Measurements from ENCODE around the gene PLCH1. TPM values are rescaled to one million over a fixed set of nuclear protein-coding genes. Genes with fewer than 3 reads are reported as not detected.

The PLCH1 gene, protein sequence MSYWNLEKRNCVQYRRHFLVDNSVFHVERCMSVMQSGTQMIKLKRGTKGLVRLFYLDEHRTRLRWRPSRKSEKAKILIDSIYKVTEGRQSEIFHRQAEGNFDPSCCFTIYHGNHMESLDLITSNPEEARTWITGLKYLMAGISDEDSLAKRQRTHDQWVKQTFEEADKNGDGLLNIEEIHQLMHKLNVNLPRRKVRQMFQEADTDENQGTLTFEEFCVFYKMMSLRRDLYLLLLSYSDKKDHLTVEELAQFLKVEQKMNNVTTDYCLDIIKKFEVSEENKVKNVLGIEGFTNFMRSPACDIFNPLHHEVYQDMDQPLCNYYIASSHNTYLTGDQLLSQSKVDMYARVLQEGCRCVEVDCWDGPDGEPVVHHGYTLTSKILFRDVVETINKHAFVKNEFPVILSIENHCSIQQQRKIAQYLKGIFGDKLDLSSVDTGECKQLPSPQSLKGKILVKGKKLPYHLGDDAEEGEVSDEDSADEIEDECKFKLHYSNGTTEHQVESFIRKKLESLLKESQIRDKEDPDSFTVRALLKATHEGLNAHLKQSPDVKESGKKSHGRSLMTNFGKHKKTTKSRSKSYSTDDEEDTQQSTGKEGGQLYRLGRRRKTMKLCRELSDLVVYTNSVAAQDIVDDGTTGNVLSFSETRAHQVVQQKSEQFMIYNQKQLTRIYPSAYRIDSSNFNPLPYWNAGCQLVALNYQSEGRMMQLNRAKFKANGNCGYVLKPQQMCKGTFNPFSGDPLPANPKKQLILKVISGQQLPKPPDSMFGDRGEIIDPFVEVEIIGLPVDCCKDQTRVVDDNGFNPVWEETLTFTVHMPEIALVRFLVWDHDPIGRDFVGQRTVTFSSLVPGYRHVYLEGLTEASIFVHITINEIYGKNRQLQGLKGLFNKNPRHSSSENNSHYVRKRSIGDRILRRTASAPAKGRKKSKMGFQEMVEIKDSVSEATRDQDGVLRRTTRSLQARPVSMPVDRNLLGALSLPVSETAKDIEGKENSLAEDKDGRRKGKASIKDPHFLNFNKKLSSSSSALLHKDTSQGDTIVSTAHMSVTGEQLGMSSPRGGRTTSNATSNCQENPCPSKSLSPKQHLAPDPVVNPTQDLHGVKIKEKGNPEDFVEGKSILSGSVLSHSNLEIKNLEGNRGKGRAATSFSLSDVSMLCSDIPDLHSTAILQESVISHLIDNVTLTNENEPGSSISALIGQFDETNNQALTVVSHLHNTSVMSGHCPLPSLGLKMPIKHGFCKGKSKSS (N-terminal part only)
- 12.8 and 14.8 TPM in 2 replicates for total RNA-seq (2014; rRNA removed; shearing (Covaris generic))

GRCh38 chr3:155744626-155745324 lies at the start of gene PLCH1:
PLCH1 (minus strand) TSS chr3:155745071; CDS start chr3:155704224, 40,847 bp downstream.
- DNase-seq (ENCODE audit: low spot score): peak; percentile 65
- in situ Hi-C loops (cut with HindIII; ENCODE audit: low sequenced_read_pairs): no loop called here

GRCh38 chr3:155792532-155792931 lies 47.7 kb upstream of the PLCH1 start:
- in situ Hi-C loops (cut with HindIII; ENCODE audit: low sequenced_read_pairs): no loop called here
- no peak for DNase-seq (ENCODE audit: low spot score)

DNA sequence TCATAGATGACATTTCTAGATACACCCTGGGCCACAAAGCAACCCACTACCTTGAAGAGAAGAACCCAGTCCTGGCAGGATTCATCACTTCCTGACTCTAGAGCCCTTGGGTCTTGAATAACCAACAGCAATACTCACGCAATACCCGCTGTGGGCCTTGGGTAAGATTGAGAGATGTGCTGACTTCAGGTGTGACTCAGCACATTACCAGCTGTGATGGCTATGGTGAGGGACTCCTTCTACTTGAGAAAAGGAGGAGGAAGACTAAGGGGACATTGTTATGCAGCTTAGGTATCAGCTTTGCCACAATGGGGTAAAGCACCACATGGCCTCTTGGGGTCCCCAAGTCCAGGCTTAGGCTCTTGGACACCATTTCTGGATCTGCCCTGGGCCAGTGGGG lies 46.3 kb upstream of the PLCH1 start:
- DNase-seq (ENCODE audit: low spot score): no peak
- in situ Hi-C loops (cut with HindIII; ENCODE audit: low sequenced_read_pairs): no loop called here

DNA sequence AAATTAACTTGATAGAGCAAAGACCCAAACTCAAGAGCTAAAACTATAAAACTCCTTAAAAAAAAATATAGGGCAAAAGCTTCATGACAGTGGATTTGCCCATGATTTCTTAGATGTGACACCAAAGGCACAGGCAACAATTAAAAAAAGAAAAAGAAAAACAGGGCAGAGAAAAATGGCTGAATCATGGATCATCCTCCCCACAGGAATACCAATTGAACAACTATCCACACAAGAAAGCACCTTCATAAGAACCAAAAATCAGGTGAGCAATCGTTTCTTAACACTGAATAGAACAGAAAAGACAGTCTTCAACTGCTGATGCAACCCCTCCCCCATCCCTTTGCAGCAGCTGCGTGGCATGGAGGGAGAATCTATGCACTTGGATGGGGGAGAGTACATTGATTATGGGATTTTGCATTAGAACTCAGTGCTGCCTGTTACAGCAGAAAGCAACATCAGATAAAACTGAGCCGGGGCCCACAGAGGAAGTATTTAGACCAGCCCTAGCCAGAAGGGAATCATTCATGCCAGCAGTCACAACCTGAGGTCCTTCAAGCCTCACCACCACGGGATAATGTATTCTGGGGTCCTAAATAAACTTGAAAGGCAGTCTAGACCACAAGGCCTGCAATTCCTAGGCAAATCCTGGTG lies 45.5 kb upstream of the PLCH1 start:
- in situ Hi-C loops (cut with HindIII; ENCODE audit: low sequenced_read_pairs): no loop called here
- no peak for DNase-seq (ENCODE audit: low spot score)

GRCh38 chr3:155785662-155786295 lies 40.9 kb upstream of the PLCH1 start:
- in situ Hi-C loops (cut with HindIII; ENCODE audit: low sequenced_read_pairs): no loop called here
- DNase-seq (ENCODE audit: low spot score): no peak

- DNase-seq (ENCODE audit: low spot score): no peak
- in situ Hi-C loops (cut with HindIII; ENCODE audit: low sequenced_read_pairs): no loop called here
These were observed 37.6 kb upstream of the PLCH1 start for GRCh38 chr3:155782390-155782953.

DNA sequence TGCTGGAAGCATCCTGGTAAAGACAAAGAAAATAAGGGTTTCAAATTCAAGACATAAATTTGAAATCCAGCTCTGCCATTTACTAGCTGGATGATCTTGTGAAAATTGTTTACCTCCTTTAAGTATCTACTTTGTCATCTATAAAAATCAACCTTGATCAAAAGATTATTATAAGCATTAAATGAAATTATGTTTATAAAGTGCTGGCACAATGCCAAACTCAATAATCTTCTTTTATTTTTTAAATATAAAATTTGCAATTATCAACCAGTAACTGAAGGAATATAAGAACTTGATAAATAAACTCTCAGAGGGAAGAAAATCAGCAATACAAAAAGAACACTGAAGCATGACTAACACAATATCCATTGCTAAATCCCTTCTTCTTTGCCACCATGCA lies 35.4 kb upstream of the PLCH1 start:
- no peak for DNase-seq (ENCODE audit: low spot score)
- in situ Hi-C loops (cut with HindIII; ENCODE audit: low sequenced_read_pairs): no loop called here

GRCh38 chr3:155778462-155778861 lies 33.6 kb upstream of the PLCH1 start:
- in situ Hi-C loops (cut with HindIII; ENCODE audit: low sequenced_read_pairs): no loop called here
- no peak for DNase-seq (ENCODE audit: low spot score)

DNA sequence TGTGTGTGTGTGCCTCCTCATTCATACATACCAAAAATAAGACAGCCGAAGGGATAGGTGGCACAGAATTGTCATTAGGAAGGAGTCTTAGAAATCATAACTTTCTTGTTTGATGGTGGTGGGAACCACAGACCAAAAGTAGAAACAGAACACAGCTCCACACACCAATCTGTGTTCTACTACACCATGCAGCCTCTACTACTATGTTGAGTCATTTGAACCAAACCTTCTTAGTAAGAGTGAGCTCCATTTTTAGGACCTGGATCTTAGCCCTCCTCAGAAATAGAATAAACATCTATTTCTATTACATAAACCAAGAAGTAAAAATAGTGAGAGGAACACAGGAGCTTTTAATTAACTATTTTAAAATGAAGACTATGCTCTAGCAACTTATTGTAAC lies 27.9 kb upstream of the PLCH1 start:
- in situ Hi-C loops (cut with HindIII; ENCODE audit: low sequenced_read_pairs): no loop called here
- DNase-seq (ENCODE audit: low spot score): no peak

DNA sequence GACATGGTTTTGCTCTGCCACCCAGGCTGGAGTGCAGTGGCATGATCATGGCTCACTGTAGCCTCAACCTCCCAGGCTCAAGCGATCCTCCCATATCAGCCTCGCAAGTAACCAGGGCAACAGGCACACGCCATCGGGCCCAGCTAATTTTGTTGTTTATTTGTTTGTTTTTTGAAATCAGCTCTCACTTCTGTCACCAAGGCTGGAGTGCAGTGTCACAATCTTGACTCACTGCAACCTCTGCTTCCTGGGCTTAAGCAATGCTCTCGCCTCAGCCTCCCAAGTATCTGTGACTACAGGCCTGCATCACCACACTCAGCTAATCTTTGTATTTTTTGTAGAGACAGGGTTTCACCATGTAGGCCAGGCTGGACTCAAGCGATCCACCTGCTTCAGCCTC lies 26.3 kb upstream of the PLCH1 start:
- no peak for DNase-seq (ENCODE audit: low spot score)
- in situ Hi-C loops (cut with HindIII; ENCODE audit: low sequenced_read_pairs): no loop called here

- in situ Hi-C loops (cut with HindIII; ENCODE audit: low sequenced_read_pairs): no loop called here
- no peak for DNase-seq (ENCODE audit: low spot score)
These were observed 21.3 kb upstream of the PLCH1 start for GRCh38 chr3:155766206-155766605.

DNA sequence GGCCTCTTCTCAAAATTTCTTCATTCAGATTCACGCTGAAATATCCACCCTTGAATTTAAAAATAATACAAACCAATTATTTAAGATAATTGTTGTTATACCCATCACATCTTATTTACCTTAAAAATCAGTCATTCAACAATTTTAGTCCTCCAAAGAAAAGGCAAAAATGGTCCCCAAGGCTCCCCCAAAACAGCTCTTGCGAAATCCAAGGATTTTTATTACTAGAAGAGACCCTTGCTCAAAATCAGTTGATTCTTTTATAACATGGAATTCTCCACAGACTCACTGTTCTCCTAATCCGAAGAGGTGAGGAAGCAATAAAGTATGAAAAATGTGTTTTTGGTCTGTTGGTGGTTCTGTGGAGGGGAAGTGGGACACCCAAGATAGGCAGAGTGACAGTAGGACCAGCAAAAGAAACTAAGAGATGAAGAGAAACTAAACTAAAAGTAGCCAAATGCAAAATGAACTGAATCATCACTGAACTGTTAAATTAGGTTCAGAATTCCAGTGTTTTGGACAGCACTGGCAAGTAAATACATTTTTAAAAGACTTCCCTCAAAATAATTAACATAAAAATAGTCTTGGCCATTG lies 19.1 kb upstream of the PLCH1 start:
- in situ Hi-C loops (cut with HindIII; ENCODE audit: low sequenced_read_pairs): no loop called here
- DNase-seq (ENCODE audit: low spot score): no peak

DNA sequence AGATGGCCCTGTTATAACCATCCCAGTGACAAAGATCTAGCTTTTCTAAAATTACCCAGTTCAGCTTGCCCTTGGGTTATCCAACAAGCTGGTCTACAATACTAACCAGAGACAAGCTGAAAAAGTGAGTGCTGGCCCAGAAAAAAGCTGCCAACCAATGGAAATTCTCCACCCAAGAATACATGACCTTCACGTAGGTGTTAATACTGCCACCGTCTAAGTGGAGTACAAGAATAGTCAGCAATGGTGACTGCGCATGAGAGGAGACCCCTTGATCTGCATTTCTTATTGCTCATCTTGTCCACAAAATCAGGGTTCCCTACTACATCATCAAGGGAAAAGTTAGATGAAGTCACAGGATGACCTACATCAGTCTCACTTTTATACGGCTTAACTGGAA lies 15.8 kb upstream of the PLCH1 start:
- DNase-seq (ENCODE audit: low spot score): no peak
- in situ Hi-C loops (cut with HindIII; ENCODE audit: low sequenced_read_pairs): no loop called here

- DNase-seq (ENCODE audit: low spot score): no peak
- in situ Hi-C loops (cut with HindIII; ENCODE audit: low sequenced_read_pairs): no loop called here
These were observed 12.7 kb upstream of the PLCH1 start for GRCh38 chr3:155757577-155757976.

GRCh38 chr3:155753038-155753639 lies 8.3 kb upstream of the PLCH1 start:
- DNase-seq (ENCODE audit: low spot score): no peak
- in situ Hi-C loops (cut with HindIII; ENCODE audit: low sequenced_read_pairs): no loop called here

- in situ Hi-C loops (cut with HindIII; ENCODE audit: low sequenced_read_pairs): no loop called here
- DNase-seq (ENCODE audit: low spot score): no peak
These were observed 3.9 kb upstream of the PLCH1 start for GRCh38 chr3:155748611-155749365.
